Glutamatergic neuron (in vitro differentiated cells): ENCODE measurements around the gene FGF14. TPM values are rescaled to one million over a fixed set of nuclear protein-coding genes. Genes with fewer than 3 reads are reported as not detected.

Experiments used
- DNase-seq: peaks from one replicate; pipeline ENCODE4 v3.0.0; 2022
- H3K27ac Mint-ChIP-seq: one replicate; pipeline ENCODE4 v1.8.0; 2020; ENCODE audit warnings: mild to moderate bottlenecking, mixed read lengths, inconsistent platforms; ENCODE audit not compliant: unreplicated experiment
- H3K27me3 Mint-ChIP-seq: one replicate; pipeline ENCODE4 v1.8.0; 2020; ENCODE audit warnings: mild to moderate bottlenecking, moderate library complexity, mixed read lengths, inconsistent platforms; ENCODE audit not compliant: unreplicated experiment
- H3K36me3 Mint-ChIP-seq: one replicate; pipeline ENCODE4 v1.8.0; 2020; ENCODE audit warnings: mild to moderate bottlenecking, mixed read lengths, inconsistent platforms; ENCODE audit not compliant: unreplicated experiment
- H3K4me1 Mint-ChIP-seq: one replicate; pipeline ENCODE4 v1.8.0; 2020; ENCODE audit warnings: mild to moderate bottlenecking, low read depth, mixed read lengths, inconsistent platforms; ENCODE audit not compliant: unreplicated experiment
- H3K4me3 Mint-ChIP-seq: one replicate; pipeline ENCODE4 v1.8.0; 2020; ENCODE audit warnings: mild to moderate bottlenecking, mixed read lengths, inconsistent platforms; ENCODE audit not compliant: unreplicated experiment
- H3K9me3 Mint-ChIP-seq: one replicate; pipeline ENCODE4 v1.8.0; 2020; ENCODE audit warnings: mild to moderate bottlenecking, moderate library complexity, mixed read lengths, inconsistent platforms; ENCODE audit not compliant: unreplicated experiment
- total RNA-seq: library from RNA; stranded (reverse); fragmentation: NEBNext Ultra II Directional; extraction: Animal tissue kit (Norgen Biotek cat#: 25700); gene quantifications from one replicate; pipeline ENCODE4 v1.2.1, GENCODE V29; 2021; ENCODE audit not compliant: unreplicated experiment
- TF ChIP-seq, protein P1 (sequence below): fragments of 200-600 bp; sonication (generic); IDR thresholded peaks from one replicate; pipeline ENCODE4 v1.5.0; 2021; ENCODE audit not compliant: partially characterized antibody, unreplicated experiment

Gene FGF14
- total RNA-seq, 1 donor from 2014 or later: 17.8 TPM

DNA sequence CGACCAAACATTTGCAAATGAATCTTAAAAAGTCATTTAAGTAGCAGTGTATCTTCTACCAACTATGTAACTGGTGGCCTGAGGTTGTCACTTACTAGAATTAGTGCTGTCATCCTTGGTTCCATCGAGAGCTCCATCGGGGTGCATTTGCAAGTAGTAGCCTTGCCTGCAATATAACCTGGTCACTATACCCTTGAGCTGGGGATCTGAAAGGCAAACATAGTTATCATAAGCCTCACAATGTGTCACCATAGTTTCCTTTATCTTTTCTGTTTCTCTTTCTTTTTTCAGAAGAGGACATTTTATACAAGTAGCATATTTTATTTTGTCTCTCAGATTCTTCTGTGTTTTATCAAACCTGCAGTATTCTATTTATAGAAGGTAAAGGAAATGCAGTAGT, 526.8 kb downstream of the FGF14 start:
- no peak for DNase-seq
- Mint-ChIP-seq H3K27me3 (no peaks in the 10 kb centered on the region), H3K27ac (no peak overlapping the region), H3K4me3 (no peak overlapping the region), H3K9me3 (peaks cover 2% of the 10 kb centered on the region), H3K4me1 (no peaks in the 10 kb centered on the region), H3K36me3 (no peaks in the 10 kb centered on the region)
- TF ChIP-seq, protein P1, sequence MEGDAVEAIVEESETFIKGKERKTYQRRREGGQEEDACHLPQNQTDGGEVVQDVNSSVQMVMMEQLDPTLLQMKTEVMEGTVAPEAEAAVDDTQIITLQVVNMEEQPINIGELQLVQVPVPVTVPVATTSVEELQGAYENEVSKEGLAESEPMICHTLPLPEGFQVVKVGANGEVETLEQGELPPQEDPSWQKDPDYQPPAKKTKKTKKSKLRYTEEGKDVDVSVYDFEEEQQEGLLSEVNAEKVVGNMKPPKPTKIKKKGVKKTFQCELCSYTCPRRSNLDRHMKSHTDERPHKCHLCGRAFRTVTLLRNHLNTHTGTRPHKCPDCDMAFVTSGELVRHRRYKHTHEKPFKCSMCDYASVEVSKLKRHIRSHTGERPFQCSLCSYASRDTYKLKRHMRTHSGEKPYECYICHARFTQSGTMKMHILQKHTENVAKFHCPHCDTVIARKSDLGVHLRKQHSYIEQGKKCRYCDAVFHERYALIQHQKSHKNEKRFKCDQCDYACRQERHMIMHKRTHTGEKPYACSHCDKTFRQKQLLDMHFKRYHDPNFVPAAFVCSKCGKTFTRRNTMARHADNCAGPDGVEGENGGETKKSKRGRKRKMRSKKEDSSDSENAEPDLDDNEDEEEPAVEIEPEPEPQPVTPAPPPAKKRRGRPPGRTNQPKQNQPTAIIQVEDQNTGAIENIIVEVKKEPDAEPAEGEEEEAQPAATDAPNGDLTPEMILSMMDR: no peak

DNA sequence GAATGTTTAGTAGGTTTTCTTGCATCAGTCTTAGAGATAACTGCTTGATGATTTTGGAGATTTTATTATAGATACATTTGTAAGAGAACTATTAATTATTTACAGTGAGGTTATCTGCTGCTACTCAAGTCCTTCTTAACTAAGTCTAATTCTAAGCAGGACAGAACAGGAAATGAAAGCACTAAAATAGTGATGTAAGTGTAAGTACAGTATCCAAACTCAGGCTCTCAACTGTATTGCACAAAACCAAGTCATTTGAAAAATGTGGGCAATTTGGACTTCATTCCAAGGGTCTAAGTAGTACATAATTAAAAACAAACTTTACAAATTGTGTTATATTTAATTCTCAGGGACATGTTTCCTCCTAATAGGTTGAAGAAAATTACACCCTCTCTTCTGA, 532.3 kb downstream of the FGF14 start:
- peaks cover 16% of the 10 kb centered on the region for H3K4me1 Mint-ChIP-seq

DNA sequence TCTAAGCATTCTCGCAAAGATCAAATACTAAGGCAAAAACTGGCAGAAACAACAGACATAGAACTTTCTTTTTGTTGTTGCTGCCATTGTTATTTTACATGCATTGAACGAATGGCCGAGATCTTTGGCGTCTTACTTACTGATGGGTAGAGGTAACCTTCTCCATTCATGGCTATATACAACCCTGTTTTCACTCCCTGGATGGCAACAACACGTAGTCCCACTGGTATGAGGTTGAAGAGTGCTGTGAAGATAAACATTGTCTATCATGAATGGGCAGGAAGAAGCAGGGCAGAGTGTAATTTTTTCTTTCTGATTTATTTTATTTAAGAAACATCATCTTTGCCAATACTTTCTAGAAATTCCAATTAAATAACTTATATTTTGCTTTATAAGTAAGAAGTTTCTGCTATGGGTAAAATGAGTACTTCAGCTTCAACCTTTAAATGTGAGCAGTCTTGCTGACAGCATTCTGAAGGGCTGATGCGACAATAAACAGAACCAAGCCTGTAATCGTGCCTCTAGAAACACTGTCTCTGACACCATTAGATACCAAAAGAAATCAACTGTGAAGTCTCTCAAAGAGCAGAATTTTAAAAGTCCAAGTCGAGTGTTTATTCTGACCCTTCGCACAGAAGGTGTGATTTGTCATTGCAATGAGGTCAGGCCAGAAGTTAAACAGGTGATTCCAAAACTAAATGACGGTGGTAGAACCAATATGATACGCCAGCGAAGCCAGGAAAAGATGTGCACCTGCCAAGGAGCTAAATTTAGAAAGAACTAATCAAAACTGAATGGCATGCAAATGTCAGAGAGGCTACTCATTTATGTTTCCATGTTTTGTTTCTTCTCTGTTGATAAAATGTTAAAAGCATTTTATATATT, 533.0 kb downstream of the FGF14 start:
- H3K9me3 Mint-ChIP-seq: no peaks in the 10 kb centered on the region
- H3K4me3 Mint-ChIP-seq: no peak overlapping the region
- TF ChIP-seq, protein P1: no peak
- H3K27ac Mint-ChIP-seq: no peak overlapping the region
- H3K36me3 Mint-ChIP-seq: no peaks in the 10 kb centered on the region
- peaks cover 16% of the 10 kb centered on the region for H3K4me1 Mint-ChIP-seq
- no peaks in the 10 kb centered on the region for H3K27me3 Mint-ChIP-seq
- no peak for DNase-seq

More for the DNA sequence above, 532.3 kb downstream of the FGF14 start:
- Mint-ChIP-seq H3K27ac (no peak overlapping the region), H3K9me3 (no peaks in the 10 kb centered on the region), H3K27me3 (no peaks in the 10 kb centered on the region), H3K36me3 (no peaks in the 10 kb centered on the region), H3K4me3 (no peak overlapping the region)
- TF ChIP-seq, protein P1: no peak
- DNase-seq: no peak

DNA sequence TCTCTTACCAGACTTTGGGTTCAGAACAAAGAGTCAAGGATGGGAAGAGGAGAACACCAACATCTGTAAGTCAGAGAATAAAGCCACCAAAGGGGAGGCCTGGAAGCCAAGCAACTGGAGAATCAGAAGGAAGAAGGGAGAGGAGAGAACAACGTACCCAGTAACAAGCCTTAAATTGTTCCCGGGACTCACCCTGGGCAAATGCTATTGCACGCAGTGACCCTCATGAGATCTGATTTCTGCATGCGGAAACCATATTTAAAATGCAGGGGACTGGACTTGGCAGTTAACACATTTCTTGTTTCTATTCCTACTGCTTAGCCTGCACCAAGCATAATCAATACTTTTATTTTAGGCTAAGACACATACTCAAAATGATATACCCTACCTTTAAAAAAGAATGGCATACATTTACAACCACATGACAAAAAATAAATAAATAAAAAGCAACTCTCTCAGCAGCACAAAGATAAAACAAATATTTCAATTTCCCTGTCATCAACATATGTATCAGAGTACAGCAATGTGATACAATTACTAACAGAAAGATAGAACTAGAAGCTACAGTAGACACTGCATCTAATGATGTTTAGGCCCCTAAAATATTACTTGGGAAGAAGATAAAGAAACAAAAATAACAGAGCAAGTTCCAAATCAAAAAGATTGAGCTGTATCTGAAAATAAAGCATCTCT, 534.8 kb downstream of the FGF14 start:
- H3K36me3 Mint-ChIP-seq: no peaks in the 10 kb centered on the region
- H3K27me3 Mint-ChIP-seq: no peaks in the 10 kb centered on the region
- peaks cover 16% of the 10 kb centered on the region for H3K4me1 Mint-ChIP-seq
- peak overlapping the region; percentile 36 for H3K27ac Mint-ChIP-seq
- H3K9me3 Mint-ChIP-seq: peaks cover 1% of the 10 kb centered on the region
- no peak for DNase-seq
- TF ChIP-seq, protein P1: no peak
- no peak overlapping the region for H3K4me3 Mint-ChIP-seq

DNA sequence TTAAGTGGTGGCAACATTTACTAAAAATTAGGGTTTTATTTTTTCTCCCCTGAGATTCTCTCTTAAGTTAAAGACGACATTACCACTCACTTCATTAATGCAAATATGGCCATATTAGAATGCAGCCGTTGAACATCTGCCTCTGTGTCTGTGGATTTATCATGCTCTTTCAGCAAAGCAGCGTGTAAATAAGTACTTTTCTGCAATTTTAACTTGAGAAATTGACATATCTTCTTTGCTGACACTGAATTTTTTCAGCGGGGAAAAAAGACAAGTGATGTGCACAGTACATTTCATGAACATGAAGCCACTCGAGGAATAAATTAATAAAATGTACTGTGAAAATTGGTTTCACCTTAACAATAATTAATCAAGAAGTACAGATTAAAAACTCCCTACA, 543.0 kb downstream of the FGF14 start:
- DNase-seq: no peak
- Mint-ChIP-seq H3K27me3 (no peaks in the 10 kb centered on the region), H3K27ac (no peak overlapping the region), H3K4me1 (peaks cover 9% of the 10 kb centered on the region), H3K9me3 (peaks cover 1% of the 10 kb centered on the region), H3K36me3 (no peaks in the 10 kb centered on the region), H3K4me3 (no peak overlapping the region)
- TF ChIP-seq, protein P1: no peak
